Measurements from ENCODE around the gene RASGRP3. TPM values are rescaled to one million over a fixed set of nuclear protein-coding genes. Genes with fewer than 3 reads are reported as not detected.

Gene RASGRP3
- total RNA-seq (39.6 and 42.1 TPM in 2 replicates), polyA plus RNA-seq (14.3 and 16.0 TPM in 2 replicates), polyA minus RNA-seq (60.3 and 65.5 TPM in 2 replicates), Bru-seq, nascent RNA (percentile 83 among the genes with signal in this experiment), BruChase-seq, experiment 1, labeled RNA remaining after a 6-hour chase (percentile 66 among the genes with signal in this experiment), BruChase-seq, experiment 2, labeled RNA remaining after a 2-hour chase (percentile 69 among the genes with signal in this experiment)
- 6.0 and 9.7 TPM in 2 replicates for polyA plus RNA-seq (2011; cell fraction: cytosol; rRNA removed)
- polyA plus RNA-seq (2011; cell fraction: nucleus; rRNA removed), result 30.4 and 31.8 TPM in 2 replicates
- 3.1 and 8.9 TPM in 2 replicates for polyA plus RNA-seq (2012)
- not detected for polyA minus RNA-seq (2011; cell fraction: cytosol; rRNA and poly(A)+ RNA removed)
- polyA minus RNA-seq (2011; cell fraction: nucleus; rRNA and poly(A)+ RNA removed), result 31.3 and 73.1 TPM in 2 replicates
- long read RNA-seq, full-length matches to known transcripts, result 27 of 48 reads
- long read RNA-seq, partial matches to known transcripts, result 6 of 48 reads
- long read RNA-seq, other reads (novel, unspliced or antisense), result 15 of 48 reads

- H4K20me1 ChIP-seq (replicated peaks; ENCODE audit: control insufficient read depth, extremely low read depth, insufficient read depth, low read length), result no peaks in the 10 kb centered on the region
- TF ChIP-seq EZH2 (IDR thresholded peaks at IDR 0.05; ENCODE audit: borderline replicate concordance, low read depth, low read length, severe bottlenecking) (no peak), POLR2AphosphoS5 (IDR thresholded peaks at IDR 0.05; ENCODE audit: insufficient read depth, low read depth, low read length) (peak; percentile 40), POLR2A (IDR thresholded peaks at IDR 0.05; ENCODE audit: low read depth, low read length) (peak; percentile 46), MYC (IDR thresholded peaks at IDR 0.05; ENCODE audit: low read depth, low read length) (peak; percentile 33), GATA2 (IDR thresholded peaks at IDR 0.05; ENCODE audit: insufficient read depth, insufficient read length, low read depth, low read length) (peak; percentile 27), CTCF (IDR thresholded peaks at IDR 0.05; ENCODE audit: extremely low read depth in 1 of 2, insufficient read depth in 1 of 2, low read depth in 1 of 2, low read length in 2 of 2) (no peak), FOS (IDR thresholded peaks at IDR 0.05; ENCODE audit: borderline replicate concordance, insufficient read depth, low read length) (no peak), MAX (IDR thresholded peaks at IDR 0.05; ENCODE audit: insufficient read depth, insufficient read length) (peak; percentile 87), JUN (IDR thresholded peaks at IDR 0.05; ENCODE audit: borderline replicate concordance, insufficient read depth, insufficient read length, low read depth) (no peak)
- dilution Hi-C loops (cut with MboI; ENCODE audit: extremely low pct_ligation_motif_present, low sequenced_read_pairs) (no loop called here), intact Hi-C loops (cut with micrococcal nuclease) (loop anchor here (1.0 to 2.0 kb wide), 5 partner anchors 21 to 133 kb away; no protein-coding TSS in a partner anchor)
- peaks cover 23% of the 10 kb centered on the region for H3K4me1 ChIP-seq (ENCODE audit: control insufficient read depth, extremely low read depth, insufficient read depth, low read length)
- TSS peak; percentile 92 for BruUV-seq (replicated peaks)
- DNase-seq (ENCODE audit: low read depth, low spot score), result peak; percentile 99
- H2AFZ ChIP-seq (ENCODE audit: low read depth, low read length), result peak within 1 kb of the TSS; percentile 69
- ChIA-PET POLR2A (interaction anchor here (0.8 kb wide), 1 partner anchor 79 kb away, joined by 5 read pairs; no protein-coding TSS in a partner anchor), CTCF (interaction anchor here (0.7 to 2.4 kb wide), 25 partner anchors 11 to 443 kb away, joined by 3 to 35 read pairs (median 5); partner anchors contain the start of gene FAM98A)
- H3K9me3 ChIP-seq (replicated peaks; ENCODE audit: control insufficient read depth, insufficient read depth, low read length), result no peaks in the 10 kb centered on the region
- no peaks in the 10 kb centered on the region for H3K36me3 ChIP-seq (ENCODE audit: control insufficient read depth in 2 of 2, extremely low read depth in 1 of 2, insufficient read depth in 2 of 2, low read length in 2 of 2)
- peak; percentile 71 for FAIRE-seq
- H3K27me3 ChIP-seq (ENCODE audit: control insufficient read depth in 2 of 2, insufficient read depth in 2 of 2, low read length in 2 of 2), result peaks cover 3 to 5% of the 10 kb centered on the region in 2 experiments
- H3K79me2 ChIP-seq (ENCODE audit: control insufficient read depth, insufficient read depth, low read length), result no peaks in the 10 kb centered on the region
- peak within 1 kb of the TSS; percentile 35 to 63 (median 42) for H3K4me3 ChIP-seq (replicated peaks in 1 of 3; ENCODE audit: insufficient read depth in 1 of 3, low read depth in 1 of 3, low read length in 3 of 3)
- H3K4me2 ChIP-seq (ENCODE audit: insufficient read depth, low read length), result peak within 1 kb of the TSS; percentile 87
- no peaks in the 10 kb centered on the region for H3K9me1 ChIP-seq (replicated peaks; ENCODE audit: control insufficient read depth, extremely low read depth, insufficient read depth, low read length)
- peak within 1 kb of the TSS; percentile 79 for H3K9ac ChIP-seq (replicated peaks; ENCODE audit: extremely low read depth, insufficient read depth, low read length)
- peak within 1 kb of the TSS; percentile 82 for H3K27ac ChIP-seq (ENCODE audit: insufficient read depth, low read depth, low read length)
These were observed at the start of gene RASGRP3 for GRCh38 chr2:33476131-33476792. RASGRP3 (plus strand) TSS chr2:33476649; CDS start chr2:33515137, 38,488 bp downstream.

Data from endothelial cell of umbilical vein (primary cell).